Measurements from ENCODE around the gene OLIG2. TPM values are rescaled to one million over a fixed set of nuclear protein-coding genes. Genes with fewer than 3 reads are reported as not detected.

Gene OLIG2
- total RNA-seq, 1 donor from 2014 or later, result not detected

GRCh38 chr21:33055991-33056390, 30.3 kb downstream of the OLIG2 start:
- ATAC-seq (no peak), DNase-seq (ENCODE audit: low spot score) (no peak)
- intact Hi-C loops (cut with DNase I), result no loop called here

- ATAC-seq (no peak), DNase-seq (ENCODE audit: low spot score) (no peak)
- intact Hi-C loops (cut with DNase I), result no loop called here
Measured at GRCh38 chr21:33057385-33057940, 31.7 kb downstream of the OLIG2 start.

GRCh38 chr21:33058527-33058926, 32.8 kb downstream of the OLIG2 start:
- DNase-seq (ENCODE audit: low spot score), result no peak
- ATAC-seq, result peak; percentile 26
- intact Hi-C loops (cut with DNase I), result no loop called here

- DNase-seq (ENCODE audit: low spot score), result no peak
- peak; percentile 58 for ATAC-seq
- intact Hi-C loops (cut with DNase I), result no loop called here
Measured at GRCh38 chr21:33058957-33059356, 33.2 kb downstream of the OLIG2 start.

- DNase-seq (ENCODE audit: low spot score) (no peak), ATAC-seq (peak; percentile 76)
- intact Hi-C loops (cut with DNase I), result no loop called here
Measured at GRCh38 chr21:33059380-33059841, 33.7 kb downstream of the OLIG2 start.

GRCh38 chr21:33061233-33061632, 35.5 kb downstream of the OLIG2 start:
- intact Hi-C loops (cut with DNase I), result no loop called here
- no peak for ATAC-seq
- no peak for DNase-seq (ENCODE audit: low spot score)

GRCh38 chr21:33063375-33063883, 37.7 kb downstream of the OLIG2 start:
- DNase-seq (ENCODE audit: low spot score) (no peak), ATAC-seq (no peak)
- intact Hi-C loops (cut with DNase I), result no loop called here

GRCh38 chr21:33063907-33064622, 38.3 kb downstream of the OLIG2 start:
- intact Hi-C loops (cut with DNase I), result no loop called here
- ATAC-seq (no peak), DNase-seq (ENCODE audit: low spot score) (no peak)

GRCh38 chr21:33064623-33065390, 39.1 kb downstream of the OLIG2 start:
- DNase-seq (ENCODE audit: low spot score) (no peak), ATAC-seq (peak; percentile 45)
- intact Hi-C loops (cut with DNase I), result no loop called here

- ATAC-seq (no peak), DNase-seq (ENCODE audit: low spot score) (no peak)
- intact Hi-C loops (cut with DNase I), result no loop called here
Measured at GRCh38 chr21:33067043-33067442, 41.3 kb downstream of the OLIG2 start.

GRCh38 chr21:33067457-33067856, 41.7 kb downstream of the OLIG2 start:
- no peak for ATAC-seq
- intact Hi-C loops (cut with DNase I), result no loop called here
- DNase-seq (ENCODE audit: low spot score), result no peak

- intact Hi-C loops (cut with DNase I), result no loop called here
- DNase-seq (ENCODE audit: low spot score), result no peak
Measured at GRCh38 chr21:33069243-33069642, 43.5 kb downstream of the OLIG2 start.

GRCh38 chr21:33069645-33069993, 43.9 kb downstream of the OLIG2 start:
- DNase-seq (ENCODE audit: low spot score) (no peak), ATAC-seq (no peak)
- intact Hi-C loops (cut with DNase I), result no loop called here

More at GRCh38 chr21:33069243-33069642, 43.5 kb downstream of the OLIG2 start:
- ATAC-seq, result no peak

- intact Hi-C loops (cut with DNase I), result no loop called here
Measured at GRCh38 chr21:33069994-33070743, 44.4 kb downstream of the OLIG2 start, which contains the start of gene OLIG1. Gene OLIG1, plus strand, starts transcription at chr21:33070141. Its CDS starts 106 bp downstream, at chr21:33070247.

GRCh38 chr21:33070744-33070997, 44.9 kb downstream of the OLIG2 start:
- no peak for ATAC-seq
- DNase-seq (ENCODE audit: low spot score), result no peak
- intact Hi-C loops (cut with DNase I), result no loop called here

More at GRCh38 chr21:33069994-33070743, 44.4 kb downstream of the OLIG2 start, which contains the start of gene OLIG1:
- ATAC-seq (peak; percentile 56), DNase-seq (ENCODE audit: low spot score) (no peak)

GRCh38 chr21:33070998-33071769, 45.4 kb downstream of the OLIG2 start:
- intact Hi-C loops (cut with DNase I), result no loop called here
- ATAC-seq, result peak; percentile 41
- no peak for DNase-seq (ENCODE audit: low spot score)

- intact Hi-C loops (cut with DNase I), result no loop called here
- no peak for DNase-seq (ENCODE audit: low spot score)
- ATAC-seq, result peak; percentile 27
Measured at GRCh38 chr21:33071770-33072306, 46.1 kb downstream of the OLIG2 start.

- ATAC-seq (no peak), DNase-seq (ENCODE audit: low spot score) (no peak)
- intact Hi-C loops (cut with DNase I), result no loop called here
Measured at GRCh38 chr21:33073636-33074035, 47.9 kb downstream of the OLIG2 start.

Data from sciatic nerve (tissue), 2 donors.